HG03558 (cell line): Measurements from ENCODE around the gene CHN1.

Experiments used
- ATAC-seq: cut with Tn5 transposase; IDR thresholded peaks from one replicate; pipeline ENCODE4 v1.9.1; 2021; ENCODE audit warnings: moderate number of reproducible peaks; ENCODE audit not compliant: unreplicated experiment; ENCODE audit errors: extremely low read depth

CHN1 gene

GRCh38 chr2:175004980-175005732, at the start of gene CHN1:
CHN1 (minus strand) TSS chr2:175005381; CDS start chr2:175004912, 469 bp downstream.
- ATAC-seq: no peak

GRCh38 chr2:175054340-175054739, 49.2 kb upstream of the CHN1 start:
- ATAC-seq: no peak

- no peak for ATAC-seq
These were observed 44.5 kb upstream of the CHN1 start for GRCh38 chr2:175049661-175050060.

GRCh38 chr2:175048275-175048674, 43.1 kb upstream of the CHN1 start:
- no peak for ATAC-seq

- ATAC-seq: no peak
These were observed 34.3 kb upstream of the CHN1 start for GRCh38 chr2:175039490-175039889.

GRCh38 chr2:175039031-175039430, 33.9 kb upstream of the CHN1 start:
- no peak for ATAC-seq

- no peak for ATAC-seq
These were observed 32.8 kb upstream of the CHN1 start for GRCh38 chr2:175037941-175038340.

GRCh38 chr2:175036582-175037018, 31.4 kb upstream of the CHN1 start:
- no peak for ATAC-seq

- no peak for ATAC-seq
These were observed 30.6 kb upstream of the CHN1 start for GRCh38 chr2:175035806-175036205.

- no peak for ATAC-seq
These were observed 29.5 kb upstream of the CHN1 start for GRCh38 chr2:175034716-175035115.

GRCh38 chr2:175030380-175031271, 25.4 kb upstream of the CHN1 start:
- no peak for ATAC-seq

GRCh38 chr2:175027755-175028154, 22.6 kb upstream of the CHN1 start:
- ATAC-seq: no peak

- ATAC-seq: no peak
These were observed 21.2 kb upstream of the CHN1 start for GRCh38 chr2:175026385-175026784.

GRCh38 chr2:175025946-175026345, 20.8 kb upstream of the CHN1 start:
- ATAC-seq: no peak

- ATAC-seq: no peak
These were observed 20.1 kb upstream of the CHN1 start for GRCh38 chr2:175025233-175025632.

GRCh38 chr2:175022923-175023322, 17.7 kb upstream of the CHN1 start:
- ATAC-seq: no peak

GRCh38 chr2:175019566-175020327, 14.6 kb upstream of the CHN1 start:
- no peak for ATAC-seq

- no peak for ATAC-seq
These were observed 12.6 kb upstream of the CHN1 start for GRCh38 chr2:175017618-175018414.

- ATAC-seq: no peak
These were observed 10.2 kb upstream of the CHN1 start for GRCh38 chr2:175015340-175015739.

- ATAC-seq: no peak
These were observed 7.3 kb upstream of the CHN1 start for GRCh38 chr2:175012516-175012915.
